IMR-90 (cell line): ENCODE results near the gene TGFBRAP1. TPM values are rescaled to one million over a fixed set of nuclear protein-coding genes. Genes with fewer than 3 reads are reported as not detected.

Experiments used
- ATAC-seq: fragments of 200-7000 bp; cut with Tn5 transposase; 2 replicates; pipeline ENCODE4 v1.9.1; 2020; ENCODE audit warnings: low read depth, mild to moderate bottlenecking, moderate library complexity
- BruUV-seq: library from RNA; stranded (reverse); fragments of 400-500 nt; replicated peaks from 2 replicates; lab custom pipeline; 2021; lab: Mats Ljungman, UMichigan
- CTCF ChIA-PET: fragments of 300-600 bp; formaldehyde crosslinking; extraction: SDS; loops from one replicate; lab custom pipeline; 2021; ENCODE audit warnings: antibody characterized with exemption; lab: Yijun Ruan, JAX
- POLR2A ChIA-PET: fragments of 300-600 bp; sonication (Branson Sonifier 250); formaldehyde crosslinking; loops from one replicate; lab custom pipeline; 2022; ENCODE audit warnings: antibody characterized with exemption; ENCODE audit not compliant: unreplicated experiment; lab: Charles Lee
- DNase-seq: peaks from one replicate; pipeline ENCODE4 v3.0.0; 2013
- H2AFZ ChIP-seq: replicated peaks from 2 replicates; pipeline ENCODE3; 2013; ENCODE audit warnings: low read length, mild to moderate bottlenecking; ENCODE audit not compliant: poor library complexity
- H2AK5ac ChIP-seq: 2 replicates; pipeline ENCODE4 v1.6.1; 2013; ENCODE audit warnings: low read depth, low read length, inconsistent platforms
- H2AK9ac ChIP-seq: replicated peaks from 2 replicates; pipeline ENCODE3; 2013; ENCODE audit warnings: mild to moderate bottlenecking, low read depth, low read length, moderate library complexity; ENCODE audit not compliant: poor library complexity
- H2BK120ac ChIP-seq: 2 replicates; pipeline ENCODE4 v1.6.1; 2013; ENCODE audit warnings: low read depth, low read length, inconsistent platforms
- H2BK15ac ChIP-seq: 3 replicates; pipeline ENCODE4 v1.6.1; 2013; ENCODE audit warnings: low read depth, low read length, inconsistent platforms
- H2BK20ac ChIP-seq: 2 replicates; pipeline ENCODE4 v1.6.1; 2013; ENCODE audit warnings: low read depth, mild to moderate bottlenecking, inconsistent platforms, low read length, moderate library complexity
- H2BK5ac ChIP-seq: 2 replicates; pipeline ENCODE4 v1.6.1; 2013; ENCODE audit warnings: mild to moderate bottlenecking, low read depth, low read length, inconsistent platforms; ENCODE audit not compliant: poor library complexity, severe bottlenecking
- H3K14ac ChIP-seq: replicated peaks from 2 replicates; pipeline ENCODE4 v1.6.1; 2013; ENCODE audit warnings: low read depth, low read length, inconsistent platforms
- H3K18ac ChIP-seq: 2 replicates; pipeline ENCODE4 v1.6.1; 2013; ENCODE audit warnings: low read depth, low read length, control low read depth
- H3K23ac ChIP-seq: 2 replicates; pipeline ENCODE4 v1.6.1; 2013; ENCODE audit warnings: low read depth, low read length, inconsistent platforms
- H3K27ac ChIP-seq: 2 replicates; pipeline ENCODE4 v1.5.1; 2013; ENCODE audit warnings: mild to moderate bottlenecking, control low read depth, low read length; ENCODE audit not compliant: insufficient read depth
- H3K27me3 ChIP-seq: 2 replicates; pipeline ENCODE4 v1.6.1; 2013; ENCODE audit warnings: low read length; ENCODE audit not compliant: control insufficient read depth, insufficient read depth
- H3K36me3 ChIP-seq: 2 replicates; pipeline ENCODE4 v1.6.1; 2013; ENCODE audit warnings: low read length, mixed read lengths; ENCODE audit not compliant: control insufficient read depth, insufficient read depth
- H3K4ac ChIP-seq: 2 replicates; pipeline ENCODE4 v1.6.1; 2013; ENCODE audit warnings: low read depth, low read length, inconsistent platforms
- H3K4me1 ChIP-seq: 2 replicates; pipeline ENCODE4 v1.6.1; 2013; ENCODE audit warnings: low read length, mixed read lengths; ENCODE audit not compliant: control insufficient read depth, insufficient read depth
- H3K4me2 ChIP-seq: 2 replicates; pipeline ENCODE4 v1.6.1; 2013; ENCODE audit warnings: low read depth, mild to moderate bottlenecking, control low read depth, low read length, moderate library complexity
- H3K4me3 ChIP-seq: 2 replicates; pipeline ENCODE4 v1.5.1; 2013; ENCODE audit warnings: low read depth, mild to moderate bottlenecking, control low read depth, low read length, moderate library complexity; ENCODE audit not compliant: insufficient read depth
- H3K56ac ChIP-seq: 2 replicates; pipeline ENCODE4 v1.6.1; 2013; ENCODE audit warnings: low read length, inconsistent platforms; ENCODE audit not compliant: insufficient read depth; ENCODE audit errors: extremely low read depth
- H3K79me1 ChIP-seq, 2 experiments: 2 replicates each; pipeline ENCODE4 v1.6.1; 2013; ENCODE audit warnings: low read length in 2 of 2, inconsistent platforms in 1 of 2, low read depth in 1 of 2
- H3K9ac ChIP-seq: 2 replicates; pipeline ENCODE4 v1.6.1; 2013; ENCODE audit warnings: low read depth, low read length, control low read depth
- H3K9me1 ChIP-seq: 2 replicates; pipeline ENCODE4 v1.6.1; 2013; ENCODE audit warnings: low read length, inconsistent platforms; ENCODE audit not compliant: insufficient read depth
- H3K9me3 ChIP-seq: 2 replicates; pipeline ENCODE4 v1.6.1; 2013; ENCODE audit warnings: low read length; ENCODE audit not compliant: control insufficient read depth, insufficient read depth
- H4K20me1 ChIP-seq: 2 replicates; pipeline ENCODE4 v1.6.1; 2013; ENCODE audit warnings: low read length, inconsistent platforms; ENCODE audit not compliant: insufficient read depth
- H4K5ac ChIP-seq: 2 replicates; pipeline ENCODE4 v1.6.1; 2013; ENCODE audit warnings: mild to moderate bottlenecking, low read depth, low read length, control low read depth
- H4K8ac ChIP-seq, 2 experiments: 2 replicates each; pipeline ENCODE4 v1.6.1; 2013; ENCODE audit warnings: low read depth in 2 of 2, low read length in 2 of 2, control low read depth in 1 of 2, inconsistent platforms in 1 of 2
- H4K91ac ChIP-seq: 2 replicates; pipeline ENCODE4 v1.6.1; 2013; ENCODE audit warnings: low read depth, low read length, inconsistent platforms; ENCODE audit not compliant: insufficient read depth
- POLR2A ChIP-seq: IDR thresholded peaks from 2 replicates; pipeline ENCODE4 v1.6.1; 2012; ENCODE audit warnings: mild to moderate bottlenecking, low read depth, low read length
- SMC3 ChIP-seq: fragments of 150-350 bp; IDR thresholded peaks from 2 replicates; pipeline ENCODE4 v1.6.1; 2016; ENCODE audit warnings: low read depth, mild to moderate bottlenecking, antibody characterized with exemption, low read length, moderate library complexity
- WGBS, 2 experiments: methylation state at CpG; one replicate each; pipeline versions ENCODE4 v1.1.5 to v1.1.7; 2013; ENCODE audit warnings: missing lambda C conversion rate in 2 of 2; ENCODE audit not compliant: insufficient read length in 1 of 2; ENCODE audit errors: extremely low coverage in 2 of 2; 5-methylcytosine and 5-hydroxymethylcytosine counted together
- dilution Hi-C: fragments of 300-500 bp; cut with HindIII; formaldehyde crosslinking; loops from one replicate; pipeline ENCODE4 v1.14.3; 2018; ENCODE audit warnings: low sequenced_read_pairs; ENCODE audit not compliant: unreplicated experiment
- in situ Hi-C: fragments of 300-500 bp; cut with MboI; formaldehyde crosslinking; loops from 3 replicates; pipeline ENCODE4 v1.14.3; 2019; ENCODE audit warnings: low sequenced_read_pairs, inconsistent platforms, mixed read lengths
- intact Hi-C: fragments of 100-400 bp; cut with micrococcal nuclease; formaldehyde crosslinking; loops from 2 replicates; pipeline ENCODE4 v1.10.0; 2022
- polyA plus RNA-seq, 3 experiments: library from polyadenylated mRNA; depleted of rRNA; stranded (reverse); fragments of >200 nt; gene quantifications; 2 replicates each; pipeline ENCODE4 v1.2.3, GENCODE V29; 2012; ENCODE audit warnings: low replicate concordance in 1 of 3
- total RNA-seq: library from RNA; depleted of rRNA; stranded (reverse); fragments of >200 nt; gene quantifications from 2 replicates; pipeline ENCODE4 v1.2.3, GENCODE V29; 2012

Gene TGFBRAP1
- total and polyA plus RNA-seq, 2 of the 4 experiments (the other 2 are of a cell fraction): 7.2 to 10.4 TPM

DNA sequence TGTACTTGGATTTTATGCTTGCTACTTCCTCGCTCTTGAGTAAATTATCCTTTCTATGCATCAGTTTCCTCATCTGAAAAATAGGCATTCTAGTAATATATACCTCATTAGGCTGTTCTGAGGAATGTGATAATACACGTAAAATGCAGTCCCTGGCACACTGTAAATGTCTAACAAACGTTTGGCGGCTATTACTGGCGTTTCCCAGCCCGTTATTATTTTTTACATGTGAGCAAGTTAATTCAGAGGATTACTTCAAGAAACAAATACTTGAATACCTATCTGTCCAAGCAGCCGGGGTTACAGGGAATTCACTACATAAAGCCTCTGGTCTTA, 7.2 kb upstream of the TGFBRAP1 start:
- ATAC-seq (no peak), DNase-seq (no peak)
- peak overlapping the region; percentile 65; the same call in 1 of the 2 replicates for H2AK5ac ChIP-seq
- H3K23ac ChIP-seq: peak overlapping the region; percentile 96; the same call in 1 of the 2 replicates
- H4K5ac ChIP-seq: peak overlapping the region; percentile 98
- no peak overlapping the region for H2BK120ac ChIP-seq
- no peak overlapping the region for H2AK9ac ChIP-seq
- BruUV-seq: no TSS peak
- peak overlapping the region; percentile 75 for H3K4me3 ChIP-seq
- peak overlapping the region; percentile 98 to 100 for H4K8ac ChIP-seq
- peak overlapping the region; percentile 98 for H3K56ac ChIP-seq
- peak overlapping the region; percentile 99 for H2AFZ ChIP-seq
- H2BK15ac ChIP-seq: peak overlapping the region; percentile 48; the same call in 1 of the 3 replicates
- H3K79me1 ChIP-seq: peaks cover 11 to 37% of the 10 kb centered on the region in 2 experiments
- H3K4me2 ChIP-seq: peak overlapping the region; percentile 91
- no peaks in the 10 kb centered on the region; the same call in 1 of the 2 replicates for H3K9me1 ChIP-seq
- H4K20me1 ChIP-seq: no peaks in the 10 kb centered on the region; the same call in 1 of the 2 replicates
- H2BK20ac ChIP-seq: no peak overlapping the region
- H3K9ac ChIP-seq: peak overlapping the region; percentile 99
- WGBS, 2 experiments: no CpG with 5 or more reads among the region's 7 CpGs
- no peak overlapping the region; the same call in 1 of the 2 replicates for H3K18ac ChIP-seq
- H2BK5ac ChIP-seq: peak overlapping the region; percentile 94
- POLR2A ChIA-PET: no interaction called here
- H3K4ac ChIP-seq: peak overlapping the region; percentile 99
- peak overlapping the region; percentile 97 for H4K91ac ChIP-seq
- H3K27ac ChIP-seq: peak overlapping the region; percentile 98; the same call in 1 of the 2 replicates
- CTCF ChIA-PET: no interaction called here
- in situ Hi-C loops (loop anchor here (25.0 kb wide), 1 partner anchor 451 kb away; no protein-coding TSS in a partner anchor), dilution Hi-C loops (no loop called here), intact Hi-C loops (no loop called here)
- H3K14ac ChIP-seq: peak overlapping the region; percentile 98
- H3K36me3 ChIP-seq: peaks cover 12% of the 10 kb centered on the region
- 0 out of 2 replicates have a peak, but pooled peaks cover 3% of the 10 kb centered on the region for H3K4me1 ChIP-seq
- no peaks in the 10 kb centered on the region for H3K9me3 ChIP-seq
- no peaks in the 10 kb centered on the region for H3K27me3 ChIP-seq
- no peak for TF ChIP-seq SMC3
- no peak for TF ChIP-seq POLR2A
